Neural progenitor cell (in vitro differentiated cells): Measurements from ENCODE around the gene PCSK1. TPM values are rescaled to one million over a fixed set of nuclear protein-coding genes. Genes with fewer than 3 reads are reported as not detected.
A peak's percentile ranks its signal among the peaks of the same experiment; 100 is the strongest.

Experiments used
- DNase-seq: peaks from one replicate; pipeline ENCODE4 v3.0.0-alpha.2; 2016; ENCODE audit warnings: low spot score
- H2AFZ ChIP-seq: fragments of 200-600 bp; sonication (generic); replicated peaks from 2 replicates; pipeline ENCODE4 v1.6.1; 2016; ENCODE audit warnings: antibody characterized with exemption
- H3F3A ChIP-seq: fragments of 200-600 bp; sonication (generic); 2 replicates; pipeline ENCODE4 v1.6.1; 2016; ENCODE audit warnings: antibody characterized with exemption, low read depth
- H3K27ac ChIP-seq: fragments of 200-600 bp; sonication (generic); 2 replicates; pipeline ENCODE4 v1.5.1; 2016; ENCODE audit warnings: mild to moderate bottlenecking
- H3K27me3 ChIP-seq: fragments of 200-600 bp; sonication (generic); 2 replicates; pipeline ENCODE4 v1.6.1; 2016; ENCODE audit warnings: mild to moderate bottlenecking, moderate library complexity
- H3K36me3 ChIP-seq: fragments of 200-600 bp; sonication (generic); 2 replicates; pipeline ENCODE4 v1.5.1; 2016
- H3K4me1 ChIP-seq: fragments of 200-600 bp; sonication (generic); 2 replicates; pipeline ENCODE4 v1.6.1; 2016; ENCODE audit warnings: mixed run types
- H3K4me2 ChIP-seq: fragments of 200-600 bp; sonication (generic); 2 replicates; pipeline ENCODE4 v1.6.1; 2016
- H3K4me3 ChIP-seq: fragments of 200-600 bp; sonication (generic); 2 replicates; pipeline ENCODE4 v1.5.1; 2016
- H3K79me2 ChIP-seq: fragments of 200-600 bp; sonication (generic); 2 replicates; pipeline ENCODE4 v1.6.1; 2016; ENCODE audit warnings: low read depth
- H3K9ac ChIP-seq: fragments of 200-600 bp; sonication (generic); 2 replicates; pipeline ENCODE4 v1.6.1; 2016
- H3K9me3 ChIP-seq: fragments of 200-600 bp; sonication (generic); 2 replicates; pipeline ENCODE4 v1.5.1; 2016; ENCODE audit warnings: low read depth
- H4K20me1 ChIP-seq: fragments of 200-600 bp; sonication (generic); 2 replicates; pipeline ENCODE4 v1.6.1; 2016; ENCODE audit warnings: low read depth
- H3K27ac Mint-ChIP-seq: 3 replicates; pipeline ENCODE4 v1.8.0; 2021; ENCODE audit warnings: mixed read lengths
- H3K27me3 Mint-ChIP-seq: 2 replicates; pipeline ENCODE4 v1.8.0; 2022; ENCODE audit warnings: low read depth, mild to moderate bottlenecking, inconsistent platforms, moderate library complexity, mixed read lengths; ENCODE audit not compliant: insufficient read depth
- H3K36me3 Mint-ChIP-seq: 3 replicates; pipeline ENCODE4 v1.8.0; 2021; ENCODE audit warnings: mixed read lengths
- H3K4me1 Mint-ChIP-seq: 3 replicates; pipeline ENCODE4 v1.8.0; 2021; ENCODE audit warnings: mixed read lengths
- H3K4me3 Mint-ChIP-seq: 3 replicates; pipeline ENCODE4 v1.8.0; 2021; ENCODE audit warnings: mild to moderate bottlenecking, moderate library complexity, mixed read lengths
- H3K9me3 Mint-ChIP-seq: 3 replicates; pipeline ENCODE4 v1.8.0; 2020; ENCODE audit warnings: mixed read lengths
- EZH2 ChIP-seq: fragments of 200-600 bp; sonication (generic); IDR thresholded peaks from 2 replicates; pipeline ENCODE4 v1.6.1; 2017; ENCODE audit warnings: antibody characterized with exemption, mild to moderate bottlenecking, moderate library complexity
- EZH2phosphoT487 ChIP-seq: fragments of 200-600 bp; sonication (generic); IDR thresholded peaks from 2 replicates; pipeline ENCODE4 v1.6.1; 2017; ENCODE audit warnings: antibody characterized with exemption
- total RNA-seq: library from RNA; depleted of rRNA; stranded (reverse); fragments of >200 nt; gene quantifications from 2 replicates; pipeline ENCODE4 v1.2.3, GENCODE V29; 2015; ENCODE audit warnings: low replicate concordance
- TF ChIP-seq, protein P1 (sequence below): fragments of 200-600 bp; sonication (generic); IDR thresholded peaks from 2 replicates; pipeline ENCODE4 v1.5.1; 2017; ENCODE audit warnings: antibody characterized with exemption, mild to moderate bottlenecking

The PCSK1 gene
- total RNA-seq, 1 donor from 2014 or later, result 3.9 TPM

DNA sequence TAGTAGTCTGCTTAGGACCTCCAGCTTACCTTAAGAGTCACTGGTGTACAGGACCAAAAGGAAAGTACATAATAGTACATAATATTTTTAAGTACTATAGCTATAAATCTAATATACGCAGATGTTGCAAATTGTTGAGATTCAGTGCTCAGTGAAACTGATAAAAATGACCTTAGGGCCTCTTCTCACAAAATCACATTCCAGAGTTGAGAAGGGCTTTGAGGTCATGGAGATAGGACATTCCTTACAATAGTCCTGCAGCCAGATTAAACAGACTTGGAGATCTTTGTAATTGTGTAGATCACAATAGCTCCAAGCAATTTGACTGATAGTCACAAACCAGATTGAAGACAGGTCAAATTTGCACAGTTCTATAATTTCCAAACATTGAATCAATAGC is 37.7 kb upstream of the PCSK1 start:
- H3K9me3 ChIP-seq, result no peaks in the 10 kb centered on the region
- H3K36me3 ChIP-seq, result no peaks in the 10 kb centered on the region
- DNase-seq, result peak; percentile 30
- no peak overlapping the region for H3K4me3 ChIP-seq
- H3K4me1 ChIP-seq, result peaks cover 7% of the 10 kb centered on the region
- TF ChIP-seq, protein P1, sequence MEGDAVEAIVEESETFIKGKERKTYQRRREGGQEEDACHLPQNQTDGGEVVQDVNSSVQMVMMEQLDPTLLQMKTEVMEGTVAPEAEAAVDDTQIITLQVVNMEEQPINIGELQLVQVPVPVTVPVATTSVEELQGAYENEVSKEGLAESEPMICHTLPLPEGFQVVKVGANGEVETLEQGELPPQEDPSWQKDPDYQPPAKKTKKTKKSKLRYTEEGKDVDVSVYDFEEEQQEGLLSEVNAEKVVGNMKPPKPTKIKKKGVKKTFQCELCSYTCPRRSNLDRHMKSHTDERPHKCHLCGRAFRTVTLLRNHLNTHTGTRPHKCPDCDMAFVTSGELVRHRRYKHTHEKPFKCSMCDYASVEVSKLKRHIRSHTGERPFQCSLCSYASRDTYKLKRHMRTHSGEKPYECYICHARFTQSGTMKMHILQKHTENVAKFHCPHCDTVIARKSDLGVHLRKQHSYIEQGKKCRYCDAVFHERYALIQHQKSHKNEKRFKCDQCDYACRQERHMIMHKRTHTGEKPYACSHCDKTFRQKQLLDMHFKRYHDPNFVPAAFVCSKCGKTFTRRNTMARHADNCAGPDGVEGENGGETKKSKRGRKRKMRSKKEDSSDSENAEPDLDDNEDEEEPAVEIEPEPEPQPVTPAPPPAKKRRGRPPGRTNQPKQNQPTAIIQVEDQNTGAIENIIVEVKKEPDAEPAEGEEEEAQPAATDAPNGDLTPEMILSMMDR, result no peak
- no peak for TF ChIP-seq EZH2
- no peak for TF ChIP-seq EZH2phosphoT487
- H2AFZ ChIP-seq, result no peak overlapping the region
- H3K27me3 ChIP-seq, result no peaks in the 10 kb centered on the region
- H3K27ac ChIP-seq, result no peak overlapping the region
- Mint-ChIP-seq H3K4me1 (peaks cover 9% of the 10 kb centered on the region), H3K9me3 (no peaks in the 10 kb centered on the region), H3K27ac (no peak overlapping the region), H3K36me3 (no peaks in the 10 kb centered on the region), H3K4me3 (no peak overlapping the region), H3K27me3 (peaks cover 2% of the 10 kb centered on the region)
- no peaks in the 10 kb centered on the region for H3F3A ChIP-seq
- H3K9ac ChIP-seq, result no peak overlapping the region
- no peak overlapping the region for H3K4me2 ChIP-seq
- no peaks in the 10 kb centered on the region for H4K20me1 ChIP-seq
- no peaks in the 10 kb centered on the region for H3K79me2 ChIP-seq

DNA sequence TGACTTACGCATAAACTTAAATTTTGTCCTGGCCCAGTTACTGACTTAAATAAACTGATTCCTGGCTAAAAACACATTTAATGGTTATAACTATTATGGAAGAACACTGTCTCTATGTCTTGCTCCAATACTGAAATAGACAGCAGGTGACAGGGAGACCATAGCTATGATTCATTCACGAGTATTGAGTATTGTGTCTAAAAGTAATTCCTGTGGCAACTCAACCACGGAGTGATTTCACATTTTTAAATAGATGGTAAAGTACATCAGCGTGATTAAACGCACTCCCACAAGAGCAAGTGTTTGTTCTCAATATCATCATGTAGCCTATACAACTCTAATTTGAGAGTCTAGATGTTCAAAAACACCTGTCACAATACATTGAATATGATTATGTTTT is 35.9 kb upstream of the PCSK1 start:
- Histone ChIP-seq H3K27me3 (no peaks in the 10 kb centered on the region), H3K4me1 (peaks cover 7% of the 10 kb centered on the region), H2AFZ (no peak overlapping the region), H3K27ac (no peak overlapping the region), H3K4me2 (no peak overlapping the region), H3K79me2 (no peaks in the 10 kb centered on the region), H3K9me3 (no peaks in the 10 kb centered on the region), H3F3A (no peaks in the 10 kb centered on the region), H3K36me3 (no peaks in the 10 kb centered on the region), H3K9ac (no peak overlapping the region), H3K4me3 (no peak overlapping the region), H4K20me1 (no peaks in the 10 kb centered on the region)
- no peaks in the 10 kb centered on the region for H3K9me3 Mint-ChIP-seq
- peaks cover 2% of the 10 kb centered on the region for H3K27me3 Mint-ChIP-seq
- peaks cover 9% of the 10 kb centered on the region for H3K4me1 Mint-ChIP-seq
- no peak overlapping the region for H3K4me3 Mint-ChIP-seq
- H3K27ac Mint-ChIP-seq, result no peak overlapping the region
- no peak for DNase-seq
- TF ChIP-seq EZH2phosphoT487, result no peak
- TF ChIP-seq EZH2, result no peak
- TF ChIP-seq, protein P1, result no peak
- H3K36me3 Mint-ChIP-seq, result no peaks in the 10 kb centered on the region

GRCh38 chr5:96463091-96463490 is 30.0 kb upstream of the PCSK1 start:
- Mint-ChIP-seq H3K27ac (no peak overlapping the region), H3K4me1 (no peaks in the 10 kb centered on the region), H3K36me3 (no peaks in the 10 kb centered on the region), H3K9me3 (no peaks in the 10 kb centered on the region), H3K4me3 (no peak overlapping the region), H3K27me3 (no peaks in the 10 kb centered on the region)
- TF ChIP-seq EZH2phosphoT487 (no peak), EZH2 (no peak)
- TF ChIP-seq, protein P1, result no peak
- peaks cover 3% of the 10 kb centered on the region for H3K4me1 ChIP-seq
- H3K27ac ChIP-seq, result no peak overlapping the region
- H3K79me2 ChIP-seq, result no peaks in the 10 kb centered on the region
- H3K36me3 ChIP-seq, result no peaks in the 10 kb centered on the region
- no peak overlapping the region for H2AFZ ChIP-seq
- H4K20me1 ChIP-seq, result no peaks in the 10 kb centered on the region
- no peak for DNase-seq
- H3K4me3 ChIP-seq, result no peak overlapping the region
- no peaks in the 10 kb centered on the region for H3K9me3 ChIP-seq
- H3F3A ChIP-seq, result no peaks in the 10 kb centered on the region
- H3K27me3 ChIP-seq, result no peaks in the 10 kb centered on the region
- H3K9ac ChIP-seq, result no peak overlapping the region
- no peak overlapping the region for H3K4me2 ChIP-seq
